Measurements from ENCODE around the gene UBE2O. TPM values are rescaled to one million over a fixed set of nuclear protein-coding genes. Genes with fewer than 3 reads are reported as not detected.

Gene UBE2O
- total and polyA plus RNA-seq, 2 donors (not counting 3 experiments of a cell fraction or from before 2014, with no cell fraction given) = 13.9 to 34.1 TPM

DNA sequence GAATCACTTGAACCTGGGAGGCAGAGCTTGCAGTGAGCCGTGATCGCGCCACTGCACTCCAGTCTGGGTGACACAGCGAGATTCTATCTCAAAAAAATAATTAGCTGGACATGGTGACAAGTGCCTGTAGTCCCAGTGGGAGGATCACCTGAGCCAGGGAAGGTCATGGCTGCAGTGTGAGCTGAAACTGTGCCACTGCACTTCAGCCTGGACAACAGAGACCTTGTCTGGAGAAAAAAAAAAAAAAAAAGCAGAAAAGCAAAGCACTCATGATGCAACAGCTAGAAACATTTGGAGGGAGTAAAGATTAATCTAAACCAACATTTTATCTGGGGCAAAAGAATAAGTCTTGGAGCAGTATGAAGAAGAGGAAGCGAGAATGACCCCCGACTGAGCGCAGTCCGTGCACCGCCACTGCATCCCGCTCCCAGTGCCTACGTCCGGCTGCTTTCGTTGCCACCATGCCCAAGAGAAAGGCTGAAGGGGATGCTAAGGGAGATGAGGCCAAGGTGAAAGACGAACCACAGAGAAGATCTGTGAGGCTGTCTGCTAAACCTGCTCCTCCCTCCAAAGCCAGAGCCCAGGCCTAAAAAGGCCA, 107.5 kb downstream of the UBE2O start:
- ChIA-PET POLR2A (no interaction called here), CTCF (interaction anchor here (1.4 to 2.0 kb wide), 3 partner anchors 20 to 52 kb away, joined by 3 to 9 read pairs (median 4); no protein-coding TSS in a partner anchor)
- no peak overlapping the region for H3K4me2 ChIP-seq (ENCODE audit: insufficient read depth, low read length)
- DNase-seq (ENCODE audit: low read depth, low spot score) = no peak
- H3K9ac ChIP-seq (replicated peaks; ENCODE audit: extremely low read depth, insufficient read depth, low read length) = no peak overlapping the region
- intact Hi-C loops (cut with micrococcal nuclease) = no loop called here
- peaks cover 7% of the 10 kb centered on the region for H3K79me2 ChIP-seq (ENCODE audit: control insufficient read depth, insufficient read depth, low read length)
- H3K27ac ChIP-seq (ENCODE audit: insufficient read depth, low read depth, low read length) = no peak overlapping the region
- H3K36me3 ChIP-seq (ENCODE audit: control insufficient read depth in 2 of 2, extremely low read depth in 1 of 2, insufficient read depth in 2 of 2, low read length in 2 of 2) = peaks cover 9 to 27% of the 10 kb centered on the region in 2 experiments
- dilution Hi-C loops (cut with MboI; ENCODE audit: extremely low pct_ligation_motif_present, low sequenced_read_pairs) = no loop called here
- H3K27me3 ChIP-seq (ENCODE audit: control insufficient read depth in 2 of 2, insufficient read depth in 2 of 2, low read length in 2 of 2) = no peaks in the 10 kb centered on the region
- no TSS peak for BruUV-seq (replicated peaks)
- no peak for TF ChIP-seq CTCF (IDR thresholded peaks at IDR 0.05; ENCODE audit: extremely low read depth in 1 of 2, insufficient read depth in 1 of 2, low read depth in 1 of 2, low read length in 2 of 2)
- no peak for TF ChIP-seq GATA2 (IDR thresholded peaks at IDR 0.05; ENCODE audit: insufficient read depth, insufficient read length, low read depth, low read length)
- TF ChIP-seq JUN (IDR thresholded peaks at IDR 0.05; ENCODE audit: borderline replicate concordance, insufficient read depth, insufficient read length, low read depth) = no peak
- no peak for TF ChIP-seq POLR2AphosphoS5 (IDR thresholded peaks at IDR 0.05; ENCODE audit: insufficient read depth, low read depth, low read length)
- no peak for TF ChIP-seq EZH2 (IDR thresholded peaks at IDR 0.05; ENCODE audit: borderline replicate concordance, low read depth, low read length, severe bottlenecking)
- no peak for TF ChIP-seq MYC (IDR thresholded peaks at IDR 0.05; ENCODE audit: low read depth, low read length)
- no peak for TF ChIP-seq FOS (IDR thresholded peaks at IDR 0.05; ENCODE audit: borderline replicate concordance, insufficient read depth, low read length)
- TF ChIP-seq, protein P1, sequence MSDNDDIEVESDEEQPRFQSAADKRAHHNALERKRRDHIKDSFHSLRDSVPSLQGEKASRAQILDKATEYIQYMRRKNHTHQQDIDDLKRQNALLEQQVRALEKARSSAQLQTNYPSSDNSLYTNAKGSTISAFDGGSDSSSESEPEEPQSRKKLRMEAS (IDR thresholded peaks at IDR 0.05; ENCODE audit: insufficient read depth, insufficient read length) = no peak
- no peak for TF ChIP-seq POLR2A (IDR thresholded peaks at IDR 0.05; ENCODE audit: low read depth, low read length)
- no peaks in the 10 kb centered on the region for H3K9me3 ChIP-seq (replicated peaks; ENCODE audit: control insufficient read depth, insufficient read depth, low read length)
- FAIRE-seq = no peak
- no peaks in the 10 kb centered on the region for H4K20me1 ChIP-seq (replicated peaks; ENCODE audit: control insufficient read depth, extremely low read depth, insufficient read depth, low read length)
- H2AFZ ChIP-seq (ENCODE audit: low read depth, low read length) = no peak overlapping the region
- no peaks in the 10 kb centered on the region for H3K9me1 ChIP-seq (replicated peaks; ENCODE audit: control insufficient read depth, extremely low read depth, insufficient read depth, low read length)
- H3K4me3 ChIP-seq (replicated peaks in 1 of 3; ENCODE audit: insufficient read depth in 1 of 3, low read depth in 1 of 3, low read length in 3 of 3) = no peak overlapping the region
- no peaks in the 10 kb centered on the region for H3K4me1 ChIP-seq (ENCODE audit: control insufficient read depth, extremely low read depth, insufficient read depth, low read length)
